ENCODE results near the gene OR10P1.
"Not testable (repeated sequence)": the region's sequence is repeated elsewhere in the genome, so short reads cannot be mapped to it uniquely, and the experiment has no call there.

OR10P1 gene, protein sequence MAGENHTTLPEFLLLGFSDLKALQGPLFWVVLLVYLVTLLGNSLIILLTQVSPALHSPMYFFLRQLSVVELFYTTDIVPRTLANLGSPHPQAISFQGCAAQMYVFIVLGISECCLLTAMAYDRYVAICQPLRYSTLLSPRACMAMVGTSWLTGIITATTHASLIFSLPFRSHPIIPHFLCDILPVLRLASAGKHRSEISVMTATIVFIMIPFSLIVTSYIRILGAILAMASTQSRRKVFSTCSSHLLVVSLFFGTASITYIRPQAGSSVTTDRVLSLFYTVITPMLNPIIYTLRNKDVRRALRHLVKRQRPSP

DNA sequence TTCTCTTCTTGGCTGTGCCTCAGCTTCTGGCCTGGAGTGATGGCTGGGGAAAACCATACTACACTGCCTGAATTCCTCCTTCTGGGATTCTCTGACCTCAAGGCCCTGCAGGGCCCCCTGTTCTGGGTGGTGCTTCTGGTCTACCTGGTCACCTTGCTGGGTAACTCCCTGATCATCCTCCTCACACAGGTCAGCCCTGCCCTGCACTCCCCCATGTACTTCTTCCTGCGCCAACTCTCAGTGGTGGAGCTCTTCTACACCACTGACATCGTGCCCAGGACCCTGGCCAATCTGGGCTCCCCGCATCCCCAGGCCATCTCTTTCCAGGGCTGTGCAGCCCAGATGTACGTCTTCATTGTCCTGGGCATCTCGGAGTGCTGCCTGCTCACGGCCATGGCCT is at the start of gene OR10P1:
TSS of gene OR10P1 (plus strand) at position 40 of the 400 bp plus-strand sequence. CDS start at position 40, 0 bp downstream.
- no peak for DNase-seq (ENCODE audit: low spot score)
- in situ Hi-C loops (cut with MboI; ENCODE audit: low pct_unique_long_range_greater_than_20kb, low sequenced_read_pairs, unreplicated experiment) = loop anchor here (25.0 kb wide), 1 partner anchor 650 kb away; the partner anchor contains the start of gene TESPA1
- TF ChIP-seq, protein P1, sequence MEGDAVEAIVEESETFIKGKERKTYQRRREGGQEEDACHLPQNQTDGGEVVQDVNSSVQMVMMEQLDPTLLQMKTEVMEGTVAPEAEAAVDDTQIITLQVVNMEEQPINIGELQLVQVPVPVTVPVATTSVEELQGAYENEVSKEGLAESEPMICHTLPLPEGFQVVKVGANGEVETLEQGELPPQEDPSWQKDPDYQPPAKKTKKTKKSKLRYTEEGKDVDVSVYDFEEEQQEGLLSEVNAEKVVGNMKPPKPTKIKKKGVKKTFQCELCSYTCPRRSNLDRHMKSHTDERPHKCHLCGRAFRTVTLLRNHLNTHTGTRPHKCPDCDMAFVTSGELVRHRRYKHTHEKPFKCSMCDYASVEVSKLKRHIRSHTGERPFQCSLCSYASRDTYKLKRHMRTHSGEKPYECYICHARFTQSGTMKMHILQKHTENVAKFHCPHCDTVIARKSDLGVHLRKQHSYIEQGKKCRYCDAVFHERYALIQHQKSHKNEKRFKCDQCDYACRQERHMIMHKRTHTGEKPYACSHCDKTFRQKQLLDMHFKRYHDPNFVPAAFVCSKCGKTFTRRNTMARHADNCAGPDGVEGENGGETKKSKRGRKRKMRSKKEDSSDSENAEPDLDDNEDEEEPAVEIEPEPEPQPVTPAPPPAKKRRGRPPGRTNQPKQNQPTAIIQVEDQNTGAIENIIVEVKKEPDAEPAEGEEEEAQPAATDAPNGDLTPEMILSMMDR (IDR thresholded peaks at IDR 0.05; ENCODE audit: extremely low read depth, insufficient read depth, missing control alignments) = no peak

DNA sequence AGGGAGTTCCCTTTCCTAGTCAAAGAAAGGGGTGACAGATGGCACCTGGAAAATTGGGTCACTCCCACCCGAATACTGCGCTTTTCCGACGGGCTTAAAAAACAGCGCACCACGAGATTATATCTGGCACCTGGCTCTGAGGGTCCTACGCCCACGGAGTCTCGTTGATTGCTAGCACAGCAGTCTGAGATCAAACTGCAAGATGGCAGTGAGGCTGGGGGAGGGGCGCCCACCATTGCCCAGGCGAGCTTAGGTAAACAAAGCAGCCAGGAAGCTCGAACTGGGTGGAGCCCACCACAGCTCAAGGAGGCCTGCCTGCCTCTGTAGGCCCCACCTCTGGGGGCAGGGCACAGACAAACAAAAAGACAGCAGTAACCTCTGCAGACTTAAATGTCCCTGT is 46.5 kb upstream of the OR10P1 start:
- DNase-seq (ENCODE audit: low spot score); in situ Hi-C loops (cut with MboI; ENCODE audit: low pct_unique_long_range_greater_than_20kb, low sequenced_read_pairs, unreplicated experiment): not testable (repeated sequence)

DNA sequence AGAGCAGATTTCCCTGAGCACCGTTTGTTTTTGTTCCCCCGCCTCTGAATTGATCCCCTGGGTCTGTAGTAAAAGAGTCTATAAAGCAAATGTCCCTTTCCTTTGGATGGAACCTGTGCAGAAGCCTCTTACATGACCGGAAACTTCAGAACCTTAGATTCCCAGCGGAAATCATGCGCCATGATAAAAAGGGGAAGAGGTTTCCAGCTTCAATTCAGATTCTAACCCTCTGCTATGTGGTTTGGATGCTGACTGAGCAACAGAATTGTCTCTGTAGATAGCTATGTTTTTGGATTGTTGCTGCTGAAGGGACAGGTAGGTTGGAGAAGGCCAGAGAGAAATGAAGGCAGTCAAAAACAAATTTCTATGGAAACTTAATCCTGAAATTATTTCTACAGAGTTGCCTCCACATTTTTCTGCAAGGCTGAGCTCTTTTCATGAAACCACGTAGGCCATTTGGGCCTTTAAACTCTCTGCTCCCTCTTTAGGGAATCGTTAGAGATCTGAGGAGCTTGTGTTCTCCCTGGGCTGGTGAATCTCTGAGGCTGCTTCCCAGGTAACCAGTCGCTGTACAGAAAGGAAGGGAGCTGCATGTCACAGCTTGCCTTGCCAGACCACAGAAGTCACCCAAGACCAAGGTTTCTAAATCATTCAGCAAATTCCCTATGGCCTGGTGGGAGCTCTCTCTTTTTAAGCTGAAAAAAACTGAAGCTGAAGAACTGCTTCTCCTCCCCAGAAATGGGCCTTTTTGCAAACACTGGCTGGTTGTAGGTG is 28.7 kb upstream of the OR10P1 start:
- in situ Hi-C loops (cut with MboI; ENCODE audit: low pct_unique_long_range_greater_than_20kb, low sequenced_read_pairs, unreplicated experiment) = no loop called here
- no peak for DNase-seq (ENCODE audit: low spot score)
- TF ChIP-seq, protein P1 (IDR thresholded peaks at IDR 0.05; ENCODE audit: extremely low read depth, insufficient read depth, missing control alignments) = no peak

DNA sequence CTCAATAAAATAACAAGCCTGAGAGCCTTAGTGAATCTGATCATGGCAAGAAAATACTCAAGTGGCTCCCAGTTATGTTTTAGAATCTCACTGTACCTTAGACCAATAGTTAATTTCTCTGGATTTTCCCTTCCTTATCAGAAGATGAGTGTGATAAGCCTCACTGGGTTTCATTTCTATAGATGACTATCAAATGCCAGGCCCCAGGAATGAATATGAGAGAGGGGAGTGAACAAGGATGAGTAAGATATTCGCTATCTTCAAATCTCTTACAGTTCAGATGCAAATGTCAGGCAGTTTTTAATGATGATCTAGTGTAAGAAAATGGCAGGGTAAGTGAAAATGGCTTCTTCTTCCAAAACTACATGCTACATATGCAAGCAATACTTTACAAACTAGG is 26.1 kb upstream of the OR10P1 start:
- TF ChIP-seq, protein P1 (IDR thresholded peaks at IDR 0.05; ENCODE audit: extremely low read depth, insufficient read depth, missing control alignments) = no peak
- no peak for DNase-seq (ENCODE audit: low spot score)
- in situ Hi-C loops (cut with MboI; ENCODE audit: low pct_unique_long_range_greater_than_20kb, low sequenced_read_pairs, unreplicated experiment) = no loop called here

DNA sequence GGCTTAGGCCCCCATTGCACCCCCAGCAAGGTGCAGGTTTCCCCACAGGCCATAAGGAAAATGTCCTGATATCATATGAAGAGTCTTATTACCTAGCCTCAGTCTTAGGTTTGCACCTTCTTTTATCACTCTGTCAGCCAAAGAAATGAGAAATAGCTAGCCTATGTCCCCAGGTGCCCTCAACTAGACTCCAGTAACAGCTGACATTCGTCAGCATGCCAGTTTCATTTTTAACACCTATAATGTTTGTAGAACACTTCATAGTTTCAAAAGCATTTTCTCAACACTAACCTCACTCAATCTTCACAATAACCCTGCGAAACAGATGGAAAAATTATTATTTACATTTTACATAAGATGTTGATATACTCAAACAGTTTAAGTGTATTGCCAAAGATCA is 24.0 kb upstream of the OR10P1 start:
- in situ Hi-C loops (cut with MboI; ENCODE audit: low pct_unique_long_range_greater_than_20kb, low sequenced_read_pairs, unreplicated experiment) = no loop called here
- DNase-seq (ENCODE audit: low spot score) = no peak
- TF ChIP-seq, protein P1 (IDR thresholded peaks at IDR 0.05; ENCODE audit: extremely low read depth, insufficient read depth, missing control alignments) = no peak

DNA sequence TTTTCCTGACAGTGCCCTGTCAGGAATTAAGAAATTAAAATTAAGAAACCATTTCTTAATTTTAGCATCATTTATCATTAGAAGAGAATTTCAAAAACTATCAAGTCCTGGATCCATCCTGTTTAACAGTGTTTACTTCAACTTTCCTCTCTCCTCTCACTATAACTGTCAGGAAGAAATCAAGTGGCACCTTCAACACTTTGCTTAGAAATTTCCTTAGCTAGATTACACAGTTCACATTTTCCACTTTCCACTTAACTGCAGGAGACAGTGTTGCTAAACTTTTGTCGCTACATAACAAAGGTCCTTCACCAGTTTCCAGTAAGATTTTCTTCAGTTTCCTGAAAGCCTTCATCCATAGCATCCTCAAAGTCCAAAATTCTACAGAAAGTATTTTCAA is 21.9 kb upstream of the OR10P1 start:
- in situ Hi-C loops (cut with MboI; ENCODE audit: low pct_unique_long_range_greater_than_20kb, low sequenced_read_pairs, unreplicated experiment) = no loop called here
- no peak for DNase-seq (ENCODE audit: low spot score)
- TF ChIP-seq, protein P1 (IDR thresholded peaks at IDR 0.05; ENCODE audit: extremely low read depth, insufficient read depth, missing control alignments) = no peak

Measured in GM13977 (cell line).